ENCODE data around the gene CTSC.

GRCh38 chr11:88327061-88327460, 10.5 kb downstream of the CTSC start:
- no peak for TF ChIP-seq CTCF (IDR thresholded peaks at IDR 0.05; ENCODE audit: low read depth, low read length, poor library complexity, severe bottlenecking)
- no peak for TF ChIP-seq EZH2phosphoT487 (IDR thresholded peaks at IDR 0.05; ENCODE audit: borderline replicate concordance, low read length)
